ENCODE results near the gene ADGRV1.

GRCh38 chr5:90642706-90643229, 84.2 kb downstream of the ADGRV1 start:
- TF ChIP-seq CTCF (IDR thresholded peaks at IDR 0.05) (no peak), POLR2A (IDR thresholded peaks at IDR 0.05) (no peak)

Measured in stomach (tissue), 4 donors.